Colonic mucosa (tissue), 4 donors: ENCODE measurements around the gene AMER3. TPM values are rescaled to one million over a fixed set of nuclear protein-coding genes. Genes with fewer than 3 reads are reported as not detected.
A peak's percentile ranks its signal among the peaks of the same experiment; 100 is the strongest.
"Not testable (repeated sequence)": the region's sequence is repeated elsewhere in the genome, so short reads cannot be mapped to it uniquely, and the experiment has no call there.

Experiments
- DNase-seq: peaks from one replicate; pipeline ENCODE4 v3.0.0-alpha.2; 2020
- H3K27ac ChIP-seq: fragments of 200-600 bp; one replicate; pipeline ENCODE4 v1.8.0; 2021
- H3K27me3 ChIP-seq: fragments of 200-600 bp; one replicate; pipeline ENCODE4 v1.8.0; 2021
- H3K36me3 ChIP-seq: fragments of 200-600 bp; one replicate; pipeline ENCODE4 v1.8.0; 2021
- H3K4me1 ChIP-seq: fragments of 200-600 bp; one replicate; pipeline ENCODE4 v1.8.0; 2021; ENCODE audit warnings: mild to moderate bottlenecking
- H3K4me3 ChIP-seq: fragments of 200-600 bp; one replicate; pipeline ENCODE4 v1.8.0; 2021
- H3K9ac ChIP-seq, 2 donors: one replicate each; pipeline ENCODE4 v1.7.0; 2013; ENCODE audit warnings: control low read depth in 2 of 2, low read depth in 2 of 2, low read length in 2 of 2
- H3K9me3 ChIP-seq: fragments of 200-600 bp; one replicate; pipeline ENCODE4 v1.8.0; 2021
- CTCF ChIP-seq: fragments of 200-600 bp; IDR thresholded peaks from one replicate; pipeline ENCODE4 v1.8.0; 2022; ENCODE audit warnings: antibody characterized with exemption, mild to moderate bottlenecking
- intact Hi-C: fragments of 100-400 bp; cut with DNase I; formaldehyde crosslinking; loops from one replicate; pipeline ENCODE4 v1.14.1; 2022
- total RNA-seq, 2 donors: library from RNA; stranded (reverse); fragmentation: NEBNext Ultra II Directional in 1 of 2; extraction: Animal tissue kit (Norgen Biotek cat#: 25700) in 1 of 2; gene quantifications; one replicate each; pipeline ENCODE4 v1.2.1, GENCODE V29; 2021
- donor health status: healthy.
- donor health status: DM: no; HTN: no; CAD: no.
- donor health status: DM: no; HTN: no; CAD: no.

Gene AMER3
- total RNA-seq, 2 donors from 2014 or later: 0.27 to 0.56 TPM

- intact Hi-C loops: no loop called here
- Histone ChIP-seq H3K27me3 (no peaks in the 10 kb centered on the region), H3K27ac (peak overlapping the region; percentile 40), H3K4me1 (peaks cover 8% of the 10 kb centered on the region), H3K9me3 (no peaks in the 10 kb centered on the region), H3K36me3 (no peaks in the 10 kb centered on the region), H3K4me3 (peak overlapping the region; percentile 33), H3K9ac (peak overlapping the region; percentile 63 to 72)
- TF ChIP-seq CTCF: no peak
- DNase-seq: peak; percentile 90
These were observed 27.9 kb upstream of the AMER3 start for GRCh38 chr2:130727286-130727924.

- TF ChIP-seq CTCF: no peak
- intact Hi-C loops: no loop called here
- peak; percentile 31 for DNase-seq
- H3K9ac ChIP-seq: peak overlapping the region in 1 of 2 donors; percentile 20
- H3K27me3 ChIP-seq: no peaks in the 10 kb centered on the region
- H3K4me1 ChIP-seq: peaks cover 8% of the 10 kb centered on the region
- no peaks in the 10 kb centered on the region for H3K36me3 ChIP-seq
- H3K9me3 ChIP-seq: no peaks in the 10 kb centered on the region
- peak overlapping the region; percentile 33 for H3K4me3 ChIP-seq
- peak overlapping the region; percentile 40 for H3K27ac ChIP-seq
These were observed 27.3 kb upstream of the AMER3 start for GRCh38 chr2:130728007-130728454.

GRCh38 chr2:130728549-130729316, 26.6 kb upstream of the AMER3 start, which contains the start of gene GPR148:
GPR148 (plus strand) TSS chr2:130729070; CDS start chr2:130729152, 82 bp downstream.
- H3K9ac ChIP-seq: peak within 1 kb of the TSS in 1 of 2 donors; percentile 20
- no peaks in the 10 kb centered on the region for H3K36me3 ChIP-seq
- intact Hi-C loops: no loop called here
- DNase-seq: no peak
- peak within 1 kb of the TSS; percentile 33 for H3K4me3 ChIP-seq
- H3K27me3 ChIP-seq: no peaks in the 10 kb centered on the region
- H3K9me3 ChIP-seq: no peaks in the 10 kb centered on the region
- TF ChIP-seq CTCF: no peak
- peaks cover 8% of the 10 kb centered on the region for H3K4me1 ChIP-seq
- H3K27ac ChIP-seq: peak within 1 kb of the TSS; percentile 40

- intact Hi-C loops: no loop called here
- DNase-seq: no peak
These were observed 25.7 kb upstream of the AMER3 start for GRCh38 chr2:130729322-130730299.

GRCh38 chr2:130732257-130732656, 23.1 kb upstream of the AMER3 start:
- H3K9ac ChIP-seq, H3K27me3 ChIP-seq, H3K27ac ChIP-seq, H3K4me3 ChIP-seq, H3K4me1 ChIP-seq, DNase-seq, intact Hi-C loops, H3K9me3 ChIP-seq, H3K36me3 ChIP-seq: not testable (repeated sequence)

More at GRCh38 chr2:130729322-130730299, 25.7 kb upstream of the AMER3 start:
- no peak overlapping the region for H3K4me3 ChIP-seq
- no peaks in the 10 kb centered on the region for H3K9me3 ChIP-seq
- no peaks in the 10 kb centered on the region for H3K27me3 ChIP-seq
- H3K4me1 ChIP-seq: peaks cover 8% of the 10 kb centered on the region
- TF ChIP-seq CTCF: no peak
- H3K9ac ChIP-seq: no peak overlapping the region
- no peak overlapping the region for H3K27ac ChIP-seq
- no peaks in the 10 kb centered on the region for H3K36me3 ChIP-seq
